GM21515 (cell line): ENCODE results near the gene PPP2R3A.
"Not testable (repeated sequence)": the region's sequence is repeated elsewhere in the genome, so short reads cannot be mapped to it uniquely, and the experiment has no call there.

Experiments
- ATAC-seq: cut with Tn5 transposase; IDR thresholded peaks from one replicate; pipeline ENCODE4 v1.9.1; 2021; ENCODE audit not compliant: unreplicated experiment

The PPP2R3A gene

GRCh38 chr3:136144397-136144796, 178.9 kb downstream of the PPP2R3A start:
- ATAC-seq: not testable (repeated sequence)

DNA sequence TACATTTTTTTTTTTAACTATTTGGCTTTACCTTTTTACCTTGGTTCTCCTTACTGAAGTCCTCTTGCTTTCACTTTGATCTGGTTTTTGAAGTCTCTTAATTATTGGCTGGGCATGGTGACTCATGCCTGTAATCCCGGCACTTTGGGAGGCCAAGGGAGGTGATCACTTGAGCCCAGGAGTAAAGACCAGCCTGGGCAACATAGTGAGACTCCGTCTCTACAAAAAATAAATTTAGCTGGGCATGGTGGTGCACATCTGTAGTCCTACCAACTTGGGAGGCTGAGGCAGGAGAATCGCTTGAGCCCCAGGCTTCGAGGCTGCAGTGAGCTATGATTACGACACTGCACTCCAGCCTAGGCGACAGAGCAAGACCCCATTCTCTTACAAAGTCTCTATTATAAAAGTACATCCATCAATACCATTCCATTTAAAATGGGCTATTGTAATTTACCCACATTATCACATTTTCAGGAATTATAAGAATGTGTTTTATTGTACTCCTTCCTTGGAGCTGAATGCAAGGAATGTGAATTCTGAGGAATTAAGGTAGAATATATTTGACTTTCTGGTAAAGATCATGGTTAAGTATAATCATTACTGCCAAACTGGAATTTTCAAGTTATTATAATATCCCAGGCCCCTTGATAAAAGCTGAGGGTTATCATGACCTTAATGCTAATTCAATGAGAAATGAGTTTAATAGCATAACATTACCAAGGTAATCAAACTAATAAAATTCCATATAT, 181.6 kb downstream of the PPP2R3A start:
- no peak for ATAC-seq

DNA sequence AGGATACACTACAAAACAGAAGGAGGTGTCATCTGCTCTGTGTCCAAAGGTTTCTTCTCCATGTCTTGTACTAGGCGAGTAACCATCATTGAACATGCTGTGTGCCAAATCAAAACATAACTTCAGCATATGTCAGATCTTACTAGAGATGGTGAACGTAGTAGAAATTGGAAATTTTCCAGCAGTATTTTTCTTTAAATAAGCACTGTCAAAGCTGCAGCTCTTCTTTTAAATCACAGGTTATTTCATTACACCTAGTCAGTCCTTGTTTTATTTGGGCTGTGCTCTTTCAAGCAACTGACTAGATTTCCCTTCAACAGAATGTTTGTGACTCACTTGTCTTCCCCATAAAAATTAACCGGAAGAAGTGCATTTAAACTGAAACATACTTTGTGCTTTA, 184.1 kb downstream of the PPP2R3A start:
- no peak for ATAC-seq

GRCh38 chr3:136151219-136151618, 185.7 kb downstream of the PPP2R3A start:
- no peak for ATAC-seq

- ATAC-seq: no peak
These were observed 186.8 kb downstream of the PPP2R3A start for GRCh38 chr3:136152176-136152843.

DNA sequence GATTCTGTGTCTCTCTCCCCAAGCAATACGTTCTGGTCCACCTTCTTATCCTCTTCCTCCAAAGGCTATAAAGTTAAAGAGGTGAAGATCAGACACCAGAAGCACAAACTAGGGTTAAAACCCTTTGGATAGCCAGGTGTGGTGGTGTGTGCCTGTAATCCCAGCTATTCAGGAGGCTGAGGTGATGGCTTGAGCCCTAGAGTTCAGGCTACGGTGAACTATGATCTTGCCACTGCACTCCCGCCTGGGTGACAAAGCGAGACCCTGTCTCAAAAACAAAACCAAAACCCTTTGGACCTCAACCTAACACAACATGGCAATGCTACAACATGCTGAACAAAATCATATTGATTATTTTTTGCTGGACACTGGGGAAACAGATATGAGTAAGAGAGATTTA, 187.4 kb downstream of the PPP2R3A start:
- ATAC-seq: no peak

DNA sequence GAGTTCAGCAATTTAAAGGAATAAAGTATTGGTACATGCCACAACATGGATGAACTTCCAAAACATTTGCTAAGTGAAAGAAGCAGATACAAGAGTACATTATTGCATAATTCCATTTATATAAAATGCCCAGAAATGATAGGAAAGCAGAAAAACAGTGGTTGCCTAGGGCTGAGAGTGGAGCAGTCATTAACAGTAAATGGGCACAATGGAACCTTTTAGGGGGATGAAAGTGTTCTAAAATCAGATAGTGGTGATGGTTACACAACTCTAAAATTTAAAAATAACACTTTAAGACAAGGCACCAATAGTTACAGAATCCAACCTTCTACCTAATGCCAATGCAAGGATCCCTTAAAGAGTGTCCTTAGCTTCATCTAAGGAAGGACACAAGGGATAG, 196.0 kb downstream of the PPP2R3A start:
- no peak for ATAC-seq

GRCh38 chr3:136162322-136162721, 196.8 kb downstream of the PPP2R3A start:
- no peak for ATAC-seq

GRCh38 chr3:136163607-136164006, 198.1 kb downstream of the PPP2R3A start:
- ATAC-seq: not testable (repeated sequence)

DNA sequence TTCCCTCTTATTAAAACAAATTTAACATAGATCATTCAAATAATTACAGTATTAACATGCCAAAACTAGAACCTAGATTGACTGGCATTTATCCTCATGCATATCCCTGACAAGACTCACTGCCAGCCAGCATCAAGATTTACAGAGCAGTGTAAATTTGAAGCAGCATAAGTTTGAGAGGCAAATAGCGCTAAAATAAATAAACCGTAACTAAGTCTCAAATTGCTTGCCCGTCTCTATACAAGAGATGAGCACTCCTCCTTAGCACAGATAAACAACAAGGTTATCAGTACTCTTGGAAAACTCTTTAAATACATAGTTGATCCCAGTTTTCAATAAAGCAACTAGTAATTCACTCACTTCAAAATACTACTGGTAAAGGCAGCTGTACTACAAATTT, 201.0 kb downstream of the PPP2R3A start:
- ATAC-seq: no peak

DNA sequence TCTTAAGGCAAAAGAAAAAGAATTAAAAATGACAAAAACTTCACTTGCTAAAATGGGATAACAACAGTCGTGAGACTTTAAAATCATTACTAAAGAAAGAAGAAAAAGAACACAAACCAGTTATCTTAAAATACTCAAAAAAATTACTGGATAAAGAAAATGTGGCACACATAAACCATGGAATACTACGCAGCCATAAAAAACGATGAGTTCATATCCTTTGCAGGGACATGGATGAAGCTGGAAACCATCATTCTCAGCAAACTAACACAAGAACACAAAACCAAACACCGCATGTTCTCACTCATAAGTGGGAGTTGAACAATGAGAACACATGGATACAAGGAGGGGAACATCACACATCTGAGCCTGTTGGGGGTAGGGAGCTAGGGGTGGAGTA, 202.7 kb downstream of the PPP2R3A start:
- ATAC-seq: not testable (repeated sequence)

DNA sequence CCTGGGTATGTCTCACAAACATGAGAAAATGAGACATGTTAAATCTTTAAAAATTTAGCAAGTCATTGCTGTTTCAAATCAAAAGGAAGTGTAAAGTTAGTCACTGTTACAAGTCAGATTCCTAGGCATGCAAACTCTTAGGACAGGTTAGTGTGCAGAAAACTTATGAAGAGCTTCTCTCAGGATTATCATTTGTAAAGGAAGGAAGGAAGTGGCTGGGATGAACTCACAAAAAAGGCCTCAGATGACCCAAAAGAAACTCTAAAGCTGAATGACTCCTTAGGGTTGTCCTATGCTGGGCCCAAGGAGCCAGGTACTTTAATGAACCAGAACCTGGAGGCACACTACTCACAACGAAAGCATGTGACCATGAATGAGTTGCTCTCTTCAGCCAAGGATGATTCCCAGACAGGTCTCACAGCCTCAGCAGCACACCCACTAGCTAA, 205.6 kb downstream of the PPP2R3A start:
- ATAC-seq: no peak

DNA sequence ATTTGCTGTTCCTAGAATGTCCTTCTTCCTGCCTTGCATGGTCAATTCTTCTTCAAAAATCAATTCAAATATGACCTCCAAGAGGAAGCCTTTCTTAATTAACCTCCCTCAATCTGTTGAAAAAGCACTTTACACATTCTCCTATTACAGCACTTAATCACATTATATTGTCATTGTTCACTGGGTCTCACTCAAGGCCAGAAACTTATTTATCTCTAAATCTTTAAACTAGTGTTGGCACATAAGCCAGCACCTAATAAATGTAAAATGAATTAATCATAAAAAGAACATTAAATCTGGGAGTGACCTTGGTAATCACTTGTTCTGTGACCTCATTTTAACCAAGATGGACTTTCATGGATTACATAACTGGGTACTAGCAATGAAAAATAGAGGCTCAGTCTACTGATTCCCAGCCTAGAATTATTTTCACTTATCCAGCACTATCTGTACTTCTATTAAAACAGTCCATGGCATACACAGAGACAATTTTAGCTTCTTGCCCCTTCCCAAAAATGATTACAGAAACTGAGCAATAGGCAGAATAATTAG, 208.5 kb downstream of the PPP2R3A start:
- ATAC-seq: no peak

- no peak for ATAC-seq
These were observed 212.3 kb downstream of the PPP2R3A start for GRCh38 chr3:136177876-136178275.

DNA sequence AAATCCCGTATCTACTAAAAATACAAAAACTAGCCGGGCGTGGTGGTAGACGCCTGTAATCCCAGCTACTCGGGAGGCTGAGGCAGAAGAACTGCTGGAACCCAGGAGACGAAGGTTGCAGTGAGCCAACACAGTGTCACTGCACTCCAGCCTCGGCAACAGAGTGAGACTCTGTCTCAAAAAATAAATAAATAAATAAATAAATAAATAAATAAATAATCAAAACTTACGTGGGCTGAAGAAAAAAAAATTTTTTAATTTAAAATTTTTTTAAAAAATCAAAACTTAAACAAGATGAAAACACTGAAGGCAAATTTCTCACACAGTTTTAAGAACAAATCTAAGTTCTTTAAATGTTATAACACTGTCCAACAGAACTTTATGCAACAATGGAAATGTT, 216.2 kb downstream of the PPP2R3A start:
- ATAC-seq: no peak

- no peak for ATAC-seq
These were observed 219.2 kb downstream of the PPP2R3A start for GRCh38 chr3:136184703-136185102.

GRCh38 chr3:136186344-136186743, 220.8 kb downstream of the PPP2R3A start:
- peak; percentile 53 for ATAC-seq

- no peak for ATAC-seq
These were observed 221.3 kb downstream of the PPP2R3A start for GRCh38 chr3:136186846-136187245.

DNA sequence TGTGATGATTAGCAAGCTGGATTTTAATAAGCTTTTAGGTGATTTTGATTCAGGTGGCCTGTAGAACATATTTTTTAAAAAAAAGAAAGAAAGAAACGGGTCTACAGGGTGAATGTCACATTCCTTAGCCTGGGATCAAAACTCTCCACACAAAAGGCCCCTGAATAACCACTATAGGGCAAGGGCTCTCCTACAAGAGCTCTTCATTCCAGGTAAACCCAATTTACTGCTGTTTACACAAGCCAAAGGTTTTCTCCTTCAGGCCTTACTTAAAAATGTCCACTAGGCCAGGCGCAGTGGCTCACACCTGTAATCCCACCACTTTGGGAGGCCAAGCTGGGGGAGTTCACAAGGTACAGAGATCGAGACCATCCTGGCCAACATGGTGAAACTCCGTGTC, 222.3 kb downstream of the PPP2R3A start:
- ATAC-seq: no peak

GRCh38 chr3:136189043-136189442, 223.5 kb downstream of the PPP2R3A start:
- no peak for ATAC-seq

GRCh38 chr3:136189859-136190617, 224.5 kb downstream of the PPP2R3A start:
- no peak for ATAC-seq
